ENCODE results near the gene RUNX2. TPM values are rescaled to one million over a fixed set of nuclear protein-coding genes. Genes with fewer than 3 reads are reported as not detected.

RUNX2 gene
- polyA plus RNA-seq, 1 donor from 2014 or later, result not detected

DNA sequence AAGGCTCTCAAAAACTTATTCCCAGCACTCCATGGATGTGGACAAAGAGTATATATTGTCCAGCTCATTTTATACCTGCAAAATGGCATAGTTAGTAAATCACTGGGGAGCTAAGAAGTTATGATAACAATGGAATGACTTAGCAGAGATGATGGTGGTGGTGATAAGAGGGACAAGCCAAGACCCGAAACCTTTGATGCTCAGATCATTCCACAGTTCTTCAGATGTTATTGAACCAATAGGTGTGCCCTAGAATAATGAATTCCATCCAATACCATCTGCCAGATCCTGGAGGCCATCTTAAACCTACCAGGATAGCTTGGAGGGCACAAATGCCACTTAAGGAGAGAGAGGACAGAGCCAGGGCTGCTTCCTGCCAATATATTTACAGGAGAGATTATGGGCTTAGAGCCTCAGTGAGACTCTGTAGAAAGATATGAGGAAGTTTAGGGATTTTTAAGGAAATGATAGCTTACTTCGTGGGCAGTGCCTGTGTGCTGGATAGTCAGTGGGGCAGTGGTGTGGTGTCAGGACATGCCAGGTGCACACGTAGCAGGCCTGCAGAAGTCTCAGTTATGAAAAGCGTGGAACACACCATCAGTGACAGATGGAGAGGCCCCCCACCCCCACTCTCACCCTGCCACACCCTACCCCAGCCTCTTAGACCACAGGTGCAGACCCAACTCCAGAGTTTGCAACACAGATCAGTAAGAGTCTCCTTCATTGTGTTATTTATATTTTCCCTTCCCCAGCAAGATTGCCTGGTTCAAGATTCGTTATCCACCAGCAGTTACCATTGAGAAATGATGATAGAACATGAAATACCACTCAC lies 259.3 kb downstream of the RUNX2 start:
- Histone ChIP-seq H2AFZ (ENCODE audit: low read depth, low read length) (no peak overlapping the region), H4K20me1 (ENCODE audit: insufficient read depth) (no peaks in the 10 kb centered on the region), H3F3A (ENCODE audit: insufficient read depth, low read length, poor library complexity, severe bottlenecking) (no peaks in the 10 kb centered on the region), H3K27ac (ENCODE audit: low read length) (no peak overlapping the region), H3K36me3 (ENCODE audit: insufficient read depth, low read length) (no peaks in the 10 kb centered on the region), H3K9me3 (ENCODE audit: low read length) (no peaks in the 10 kb centered on the region), H3K9me2 (ENCODE audit: insufficient read depth, low read length) (no peaks in the 10 kb centered on the region), H3K27me3 (ENCODE audit: insufficient read depth, low read depth, low read length) (no peaks in the 10 kb centered on the region), H3K79me2 (replicated peaks; ENCODE audit: insufficient read depth, low read length) (no peaks in the 10 kb centered on the region), H3K4me2 (ENCODE audit: low read length) (no peak overlapping the region), H3K4me3 (ENCODE audit: low read length) (no peak overlapping the region), H3K9ac (ENCODE audit: low read length) (no peak overlapping the region)
- TF ChIP-seq, protein P1, sequence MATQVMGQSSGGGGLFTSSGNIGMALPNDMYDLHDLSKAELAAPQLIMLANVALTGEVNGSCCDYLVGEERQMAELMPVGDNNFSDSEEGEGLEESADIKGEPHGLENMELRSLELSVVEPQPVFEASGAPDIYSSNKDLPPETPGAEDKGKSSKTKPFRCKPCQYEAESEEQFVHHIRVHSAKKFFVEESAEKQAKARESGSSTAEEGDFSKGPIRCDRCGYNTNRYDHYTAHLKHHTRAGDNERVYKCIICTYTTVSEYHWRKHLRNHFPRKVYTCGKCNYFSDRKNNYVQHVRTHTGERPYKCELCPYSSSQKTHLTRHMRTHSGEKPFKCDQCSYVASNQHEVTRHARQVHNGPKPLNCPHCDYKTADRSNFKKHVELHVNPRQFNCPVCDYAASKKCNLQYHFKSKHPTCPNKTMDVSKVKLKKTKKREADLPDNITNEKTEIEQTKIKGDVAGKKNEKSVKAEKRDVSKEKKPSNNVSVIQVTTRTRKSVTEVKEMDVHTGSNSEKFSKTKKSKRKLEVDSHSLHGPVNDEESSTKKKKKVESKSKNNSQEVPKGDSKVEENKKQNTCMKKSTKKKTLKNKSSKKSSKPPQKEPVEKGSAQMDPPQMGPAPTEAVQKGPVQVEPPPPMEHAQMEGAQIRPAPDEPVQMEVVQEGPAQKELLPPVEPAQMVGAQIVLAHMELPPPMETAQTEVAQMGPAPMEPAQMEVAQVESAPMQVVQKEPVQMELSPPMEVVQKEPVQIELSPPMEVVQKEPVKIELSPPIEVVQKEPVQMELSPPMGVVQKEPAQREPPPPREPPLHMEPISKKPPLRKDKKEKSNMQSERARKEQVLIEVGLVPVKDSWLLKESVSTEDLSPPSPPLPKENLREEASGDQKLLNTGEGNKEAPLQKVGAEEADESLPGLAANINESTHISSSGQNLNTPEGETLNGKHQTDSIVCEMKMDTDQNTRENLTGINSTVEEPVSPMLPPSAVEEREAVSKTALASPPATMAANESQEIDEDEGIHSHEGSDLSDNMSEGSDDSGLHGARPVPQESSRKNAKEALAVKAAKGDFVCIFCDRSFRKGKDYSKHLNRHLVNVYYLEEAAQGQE (IDR thresholded peaks at IDR 0.05; ENCODE audit: borderline replicate concordance), result no peak
- TF ChIP-seq POLR2AphosphoS5 (IDR thresholded peaks at IDR 0.05), result no peak
- TF ChIP-seq EP300 (conservative IDR thresholded peaks at IDR 0.05; ENCODE audit: poor library complexity, severe bottlenecking), result no peak
- TF ChIP-seq SMC3 (conservative IDR thresholded peaks at IDR 0.05; ENCODE audit: poor library complexity), result no peak

DNA sequence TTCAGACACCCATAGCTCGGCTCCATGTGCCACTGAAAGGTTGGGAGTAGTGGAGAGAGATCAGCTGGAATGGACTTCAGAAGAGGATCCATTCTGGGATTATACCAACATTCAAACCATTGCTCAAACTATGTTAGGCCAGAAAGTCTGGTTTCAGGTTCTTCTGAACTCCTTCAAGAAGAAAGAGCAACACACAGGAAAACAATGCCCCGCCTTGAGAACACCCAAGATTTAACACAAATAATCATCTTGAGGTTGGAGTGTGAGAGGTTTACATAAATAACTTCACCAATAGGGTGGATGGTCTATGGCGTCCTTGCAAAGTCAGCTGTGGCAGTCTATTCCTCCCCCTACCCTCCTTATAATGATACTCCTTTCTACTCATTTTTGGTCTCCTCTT lies 261.2 kb downstream of the RUNX2 start:
- H4K20me1 ChIP-seq (ENCODE audit: insufficient read depth), result no peaks in the 10 kb centered on the region
- H3K9me3 ChIP-seq (ENCODE audit: low read length), result no peaks in the 10 kb centered on the region
- no peak overlapping the region for H3K4me3 ChIP-seq (ENCODE audit: low read length)
- no peaks in the 10 kb centered on the region for H3F3A ChIP-seq (ENCODE audit: insufficient read depth, low read length, poor library complexity, severe bottlenecking)
- H3K9ac ChIP-seq (ENCODE audit: low read length), result no peak overlapping the region
- H3K4me2 ChIP-seq (ENCODE audit: low read length), result no peak overlapping the region
- no peaks in the 10 kb centered on the region for H3K27me3 ChIP-seq (ENCODE audit: insufficient read depth, low read depth, low read length)
- H3K27ac ChIP-seq (ENCODE audit: low read length), result no peak overlapping the region
- no peaks in the 10 kb centered on the region for H3K79me2 ChIP-seq (replicated peaks; ENCODE audit: insufficient read depth, low read length)
- H3K36me3 ChIP-seq (ENCODE audit: insufficient read depth, low read length), result no peaks in the 10 kb centered on the region
- no peaks in the 10 kb centered on the region for H3K9me2 ChIP-seq (ENCODE audit: insufficient read depth, low read length)
- TF ChIP-seq, protein P1 (IDR thresholded peaks at IDR 0.05; ENCODE audit: borderline replicate concordance), result no peak
- no peak for TF ChIP-seq POLR2AphosphoS5 (IDR thresholded peaks at IDR 0.05)
- TF ChIP-seq EP300 (conservative IDR thresholded peaks at IDR 0.05; ENCODE audit: poor library complexity, severe bottlenecking), result no peak
- no peak for TF ChIP-seq EZH2 (IDR thresholded peaks at IDR 0.05; ENCODE audit: borderline replicate concordance, insufficient read depth, low read length, poor library complexity, severe bottlenecking)
- TF ChIP-seq SMC3 (conservative IDR thresholded peaks at IDR 0.05; ENCODE audit: poor library complexity), result no peak
- TF ChIP-seq MXI1 (conservative IDR thresholded peaks at IDR 0.05; ENCODE audit: poor library complexity, severe bottlenecking), result no peak
- TF ChIP-seq TAF1 (IDR thresholded peaks at IDR 0.05; ENCODE audit: low read depth), result no peak
- TF ChIP-seq RAD21 (conservative IDR thresholded peaks at IDR 0.05), result no peak
- TF ChIP-seq, protein P2, sequence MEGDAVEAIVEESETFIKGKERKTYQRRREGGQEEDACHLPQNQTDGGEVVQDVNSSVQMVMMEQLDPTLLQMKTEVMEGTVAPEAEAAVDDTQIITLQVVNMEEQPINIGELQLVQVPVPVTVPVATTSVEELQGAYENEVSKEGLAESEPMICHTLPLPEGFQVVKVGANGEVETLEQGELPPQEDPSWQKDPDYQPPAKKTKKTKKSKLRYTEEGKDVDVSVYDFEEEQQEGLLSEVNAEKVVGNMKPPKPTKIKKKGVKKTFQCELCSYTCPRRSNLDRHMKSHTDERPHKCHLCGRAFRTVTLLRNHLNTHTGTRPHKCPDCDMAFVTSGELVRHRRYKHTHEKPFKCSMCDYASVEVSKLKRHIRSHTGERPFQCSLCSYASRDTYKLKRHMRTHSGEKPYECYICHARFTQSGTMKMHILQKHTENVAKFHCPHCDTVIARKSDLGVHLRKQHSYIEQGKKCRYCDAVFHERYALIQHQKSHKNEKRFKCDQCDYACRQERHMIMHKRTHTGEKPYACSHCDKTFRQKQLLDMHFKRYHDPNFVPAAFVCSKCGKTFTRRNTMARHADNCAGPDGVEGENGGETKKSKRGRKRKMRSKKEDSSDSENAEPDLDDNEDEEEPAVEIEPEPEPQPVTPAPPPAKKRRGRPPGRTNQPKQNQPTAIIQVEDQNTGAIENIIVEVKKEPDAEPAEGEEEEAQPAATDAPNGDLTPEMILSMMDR (IDR thresholded peaks at IDR 0.05; ENCODE audit: poor library complexity, severe bottlenecking), result no peak
- H2AFZ ChIP-seq (ENCODE audit: low read depth, low read length), result no peak overlapping the region
